Measurements from ENCODE around the gene TRMT1L. TPM values are rescaled to one million over a fixed set of nuclear protein-coding genes. Genes with fewer than 3 reads are reported as not detected.

The TRMT1L gene
- polyA plus RNA-seq, 1 experiment: 33.4 TPM

DNA sequence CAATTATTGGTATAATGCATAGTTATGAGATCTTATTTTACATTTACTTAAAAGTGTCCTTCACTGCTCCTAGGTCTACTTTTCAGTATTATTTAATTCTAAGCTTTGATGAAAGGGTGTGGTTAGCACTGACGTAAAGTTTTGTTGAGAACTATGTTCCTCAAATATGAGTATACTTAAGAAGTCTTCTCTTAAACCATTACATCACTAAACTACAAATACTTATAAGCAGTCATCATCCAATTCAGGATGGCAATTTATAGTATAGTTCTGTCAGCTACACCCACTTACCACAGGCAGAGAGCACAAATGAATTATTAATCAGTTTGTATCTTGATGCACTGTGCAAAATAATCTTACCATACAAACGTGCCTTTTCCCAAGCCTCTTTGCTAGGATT, 27.0 kb downstream of the TRMT1L start:
- no peak overlapping the region for H3K4me3 ChIP-seq (ENCODE audit: low read depth, low read length)
- peaks cover 9% of the 10 kb centered on the region for H3K9me3 ChIP-seq (ENCODE audit: control insufficient read depth, insufficient read depth, low read length)
- DNase-seq (ENCODE audit: low read depth, low spot score): no peak
- POLR2A ChIA-PET: no interaction called here
- H3K27me3 ChIP-seq (ENCODE audit: control insufficient read depth, insufficient read depth, low read length): no peaks in the 10 kb centered on the region
- CTCF ChIA-PET: no interaction called here
- no peak overlapping the region for H3K27ac ChIP-seq (ENCODE audit: low read depth, low read length)
- TF ChIP-seq, protein P1, sequence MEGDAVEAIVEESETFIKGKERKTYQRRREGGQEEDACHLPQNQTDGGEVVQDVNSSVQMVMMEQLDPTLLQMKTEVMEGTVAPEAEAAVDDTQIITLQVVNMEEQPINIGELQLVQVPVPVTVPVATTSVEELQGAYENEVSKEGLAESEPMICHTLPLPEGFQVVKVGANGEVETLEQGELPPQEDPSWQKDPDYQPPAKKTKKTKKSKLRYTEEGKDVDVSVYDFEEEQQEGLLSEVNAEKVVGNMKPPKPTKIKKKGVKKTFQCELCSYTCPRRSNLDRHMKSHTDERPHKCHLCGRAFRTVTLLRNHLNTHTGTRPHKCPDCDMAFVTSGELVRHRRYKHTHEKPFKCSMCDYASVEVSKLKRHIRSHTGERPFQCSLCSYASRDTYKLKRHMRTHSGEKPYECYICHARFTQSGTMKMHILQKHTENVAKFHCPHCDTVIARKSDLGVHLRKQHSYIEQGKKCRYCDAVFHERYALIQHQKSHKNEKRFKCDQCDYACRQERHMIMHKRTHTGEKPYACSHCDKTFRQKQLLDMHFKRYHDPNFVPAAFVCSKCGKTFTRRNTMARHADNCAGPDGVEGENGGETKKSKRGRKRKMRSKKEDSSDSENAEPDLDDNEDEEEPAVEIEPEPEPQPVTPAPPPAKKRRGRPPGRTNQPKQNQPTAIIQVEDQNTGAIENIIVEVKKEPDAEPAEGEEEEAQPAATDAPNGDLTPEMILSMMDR (IDR thresholded peaks at IDR 0.05; ENCODE audit: low read depth, low read length): no peak

DNA sequence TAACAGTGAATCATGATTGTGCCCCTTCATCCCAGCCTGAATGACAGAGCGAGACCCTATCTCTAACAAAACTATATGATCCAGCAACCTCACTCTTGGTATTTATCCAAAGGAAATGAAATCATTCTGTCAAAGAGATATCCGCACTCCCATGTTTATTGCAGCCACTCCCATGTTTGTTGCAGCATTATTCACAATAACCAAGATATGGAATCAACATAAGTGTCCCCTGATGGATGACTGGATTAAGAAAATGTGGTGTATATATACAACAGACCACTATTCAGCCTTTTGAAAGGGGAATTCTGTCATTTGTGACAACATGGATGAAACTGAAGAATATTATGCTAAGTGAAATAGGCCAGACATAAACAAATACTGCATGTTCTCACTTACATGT, 44.4 kb downstream of the TRMT1L start:
- ChIA-PET CTCF (no interaction called here), POLR2A (no interaction called here)
- no peaks in the 10 kb centered on the region for H3K27me3 ChIP-seq (ENCODE audit: control insufficient read depth, insufficient read depth, low read length)
- no peak overlapping the region for H3K4me3 ChIP-seq (ENCODE audit: low read depth, low read length)
- no peak overlapping the region for H3K27ac ChIP-seq (ENCODE audit: low read depth, low read length)
- DNase-seq (ENCODE audit: low read depth, low spot score): no peak
- peaks cover 5% of the 10 kb centered on the region for H3K9me3 ChIP-seq (ENCODE audit: control insufficient read depth, insufficient read depth, low read length)
- TF ChIP-seq, protein P1 (IDR thresholded peaks at IDR 0.05; ENCODE audit: low read depth, low read length): no peak

DNA sequence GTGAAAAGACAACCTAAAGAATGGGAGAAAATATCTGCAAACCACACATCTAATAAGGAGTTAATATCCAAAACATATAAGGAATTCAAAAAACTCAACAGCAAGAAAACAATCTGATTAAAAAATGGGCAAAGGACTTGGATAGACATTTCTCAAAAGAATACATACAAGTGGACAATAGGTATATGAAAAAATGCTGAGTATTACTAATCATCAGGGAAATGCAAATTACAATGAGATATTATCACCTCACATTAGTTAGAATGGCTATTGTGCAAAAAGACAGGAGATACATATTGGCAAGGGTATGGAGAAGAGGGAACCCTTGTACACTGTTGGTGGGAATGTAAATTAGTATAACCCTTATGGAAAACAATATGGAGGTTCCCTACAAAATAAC, 44.9 kb downstream of the TRMT1L start:
- Histone ChIP-seq H3K4me3 (ENCODE audit: low read depth, low read length) (no peak overlapping the region), H3K27me3 (ENCODE audit: control insufficient read depth, insufficient read depth, low read length) (no peaks in the 10 kb centered on the region), H3K9me3 (ENCODE audit: control insufficient read depth, insufficient read depth, low read length) (peaks cover 5% of the 10 kb centered on the region), H3K27ac (ENCODE audit: low read depth, low read length) (no peak overlapping the region)
- ChIA-PET CTCF (no interaction called here), POLR2A (no interaction called here)
- no peak for DNase-seq (ENCODE audit: low read depth, low spot score)
- TF ChIP-seq, protein P1 (IDR thresholded peaks at IDR 0.05; ENCODE audit: low read depth, low read length): no peak

DNA sequence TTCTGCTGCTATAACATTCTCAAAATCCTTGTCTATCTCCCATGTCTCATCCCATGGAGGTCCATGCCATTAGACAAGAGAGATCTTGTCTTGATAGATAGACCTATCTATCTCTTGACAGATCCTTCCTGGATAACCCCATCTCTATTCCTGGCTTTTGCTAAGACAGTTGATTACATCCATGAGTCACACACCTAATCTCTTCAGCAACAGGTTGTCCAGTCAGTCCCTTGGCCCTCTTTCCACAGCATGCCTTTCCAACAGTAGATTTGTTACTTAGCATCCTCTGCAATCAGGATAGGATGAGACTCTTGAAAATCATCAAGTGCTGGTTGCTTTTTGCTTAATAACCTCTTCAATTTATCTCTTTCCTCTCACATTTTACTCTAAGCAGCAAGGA, 46.6 kb downstream of the TRMT1L start:
- Histone ChIP-seq H3K4me3 (ENCODE audit: low read depth, low read length) (no peak overlapping the region), H3K27ac (ENCODE audit: low read depth, low read length) (no peak overlapping the region), H3K27me3 (ENCODE audit: control insufficient read depth, insufficient read depth, low read length) (no peaks in the 10 kb centered on the region), H3K9me3 (ENCODE audit: control insufficient read depth, insufficient read depth, low read length) (peaks cover 5% of the 10 kb centered on the region)
- no peak for DNase-seq (ENCODE audit: low read depth, low spot score)
- ChIA-PET POLR2A (interaction anchor here (0.6 kb wide), 1 partner anchor 65 kb away, joined by 8 read pairs; the partner anchor contains the start of gene RNF2), CTCF (no interaction called here)
- TF ChIP-seq, protein P1 (IDR thresholded peaks at IDR 0.05; ENCODE audit: low read depth, low read length): no peak

DNA sequence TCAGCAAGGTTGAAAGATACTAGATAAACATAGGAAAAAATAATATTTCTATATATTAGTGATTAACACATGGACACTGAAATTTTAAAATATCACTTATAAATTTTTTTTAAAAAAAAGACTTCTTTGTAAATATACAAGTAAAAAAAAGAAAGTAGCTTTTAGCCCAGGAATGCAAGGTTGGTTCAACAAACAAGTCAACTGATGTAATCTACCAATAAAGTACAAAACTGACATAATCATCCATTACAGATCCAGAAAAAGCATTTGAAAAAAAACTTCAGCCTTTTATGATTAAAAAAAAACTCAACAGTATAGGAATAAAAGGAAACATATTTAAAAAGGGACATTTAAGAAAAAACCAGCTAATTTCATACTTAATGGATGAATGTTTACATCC, 48.4 kb downstream of the TRMT1L start:
- ChIA-PET CTCF (interaction anchor here (1.3 kb wide), 1 partner anchor 61 kb away, joined by 4 read pairs; no protein-coding TSS in a partner anchor), POLR2A (no interaction called here)
- Histone ChIP-seq H3K27me3 (ENCODE audit: control insufficient read depth, insufficient read depth, low read length) (no peaks in the 10 kb centered on the region), H3K4me3 (ENCODE audit: low read depth, low read length) (no peak overlapping the region), H3K9me3 (ENCODE audit: control insufficient read depth, insufficient read depth, low read length) (peaks cover 5% of the 10 kb centered on the region), H3K27ac (ENCODE audit: low read depth, low read length) (no peak overlapping the region)
- TF ChIP-seq, protein P1 (IDR thresholded peaks at IDR 0.05; ENCODE audit: low read depth, low read length): no peak
- no peak for DNase-seq (ENCODE audit: low read depth, low spot score)
